H1 (cell line): ENCODE measurements around the gene TCF7L1. TPM values are rescaled to one million over a fixed set of nuclear protein-coding genes. Genes with fewer than 3 reads are reported as not detected.

Experiments
- CTCF ChIA-PET: fragments of 300-600 bp; sonication (Branson Sonifier 250); formaldehyde crosslinking; loops from one replicate; lab custom pipeline; 2021; ENCODE audit not compliant: partially characterized antibody; lab: Charles Lee
- POLR2A ChIA-PET: fragments of 300-600 bp; sonication (Branson Sonifier 250); formaldehyde crosslinking; loops from one replicate; lab custom pipeline; 2021; ENCODE audit warnings: inconsistent platforms; ENCODE audit not compliant: partially characterized antibody; lab: Charles Lee
- DNase-seq, 2 experiments: peaks; one replicate each; pipeline versions ENCODE4 v3.0.0 to v3.0.0-alpha.2; 2010 to 2022; ENCODE audit warnings: low spot score in 2 of 2, low read depth in 1 of 2, mixed read lengths in 1 of 2
- FAIRE-seq: peaks from 2 replicates; lab custom pipeline; 2011; peaks lifted over from hg19 to GRCh38; lab: Jason Lieb, UNC
- H2AFZ ChIP-seq: 2 replicates; pipeline ENCODE4 v1.8.1; 2012; ENCODE audit warnings: low read length, inconsistent platforms
- H2AK5ac ChIP-seq: 2 replicates; pipeline ENCODE4 v1.6.1; 2013; ENCODE audit warnings: low read depth, low read length
- H2BK120ac ChIP-seq: replicated peaks from 2 replicates; pipeline ENCODE3; 2013; ENCODE audit warnings: low read depth, low read length, inconsistent platforms
- H2BK12ac ChIP-seq: 2 replicates; pipeline ENCODE4 v1.6.1; 2013; ENCODE audit warnings: low read depth, low read length
- H2BK15ac ChIP-seq: 2 replicates; pipeline ENCODE4 v1.6.1; 2013; ENCODE audit warnings: low read length
- H2BK20ac ChIP-seq: 2 replicates; pipeline ENCODE4 v1.6.1; 2013; ENCODE audit warnings: low read length
- H2BK5ac ChIP-seq: 2 replicates; pipeline ENCODE4 v1.6.1; 2013; ENCODE audit warnings: low read depth, low read length
- H3K14ac ChIP-seq: 2 replicates; pipeline ENCODE4 v1.6.1; 2013; ENCODE audit warnings: inconsistent platforms; ENCODE audit not compliant: insufficient read length
- H3K18ac ChIP-seq: 2 replicates; pipeline ENCODE4 v1.6.1; 2013; ENCODE audit warnings: low read length; ENCODE audit errors: extremely low read depth
- H3K23ac ChIP-seq: 2 replicates; pipeline ENCODE4 v1.6.1; 2013; ENCODE audit warnings: inconsistent platforms; ENCODE audit not compliant: insufficient read length
- H3K23me2 ChIP-seq: 2 replicates; pipeline ENCODE4 v1.6.1; 2013; ENCODE audit warnings: low read depth, low read length
- H3K27ac ChIP-seq: 2 replicates; pipeline ENCODE4 v1.6.1; 2011; ENCODE audit warnings: low read depth, low read length, inconsistent platforms
- H3K27me3 ChIP-seq, 4 experiments: replicated peaks in 1 of 4; 1 replicate in 1 of 4; 2 replicates in 3 of 4; pipeline versions ENCODE4 v1.6.1 to v1.8.1; 2011 to 2013; ENCODE audit warnings: low read length in 3 of 4, mild to moderate bottlenecking in 3 of 4, inconsistent platforms in 2 of 4, mixed read lengths in 2 of 4, moderate library complexity in 1 of 4; ENCODE audit not compliant: control insufficient read depth in 3 of 4, insufficient read depth in 3 of 4; ENCODE audit errors: extremely low read depth in 1 of 4
- H3K36me3 ChIP-seq, 4 experiments: 2 replicates each; pipeline versions ENCODE4 v1.6.1 to v1.8.1; 2011 to 2013; ENCODE audit warnings: mild to moderate bottlenecking in 4 of 4, low read length in 3 of 4, moderate library complexity in 2 of 4, control low read depth in 1 of 4, inconsistent platforms in 1 of 4; ENCODE audit not compliant: insufficient read depth in 4 of 4, control insufficient read depth in 2 of 4
- H3K4ac ChIP-seq: replicated peaks from 2 replicates; pipeline ENCODE3; 2013; ENCODE audit warnings: low read length, low read depth, mixed read lengths, inconsistent platforms; ENCODE audit not compliant: insufficient read length
- H3K4me1 ChIP-seq, 4 experiments: replicated peaks in 1 of 4; 1 replicate in 1 of 4; 2 replicates in 3 of 4; pipeline versions ENCODE4 v1.6.1 to v1.8.1; 2011 to 2013; ENCODE audit warnings: low read length in 3 of 4, inconsistent platforms in 2 of 4, mixed read lengths in 1 of 4; ENCODE audit not compliant: insufficient read depth in 4 of 4, control insufficient read depth in 3 of 4
- H3K4me2 ChIP-seq, 2 experiments: 2 replicates each; pipeline versions ENCODE4 v1.6.1 to v1.8.1; 2011 to 2013; ENCODE audit warnings: low read depth in 2 of 2, low read length in 2 of 2, control low read depth in 1 of 2, inconsistent platforms in 1 of 2, mild to moderate bottlenecking in 1 of 2; ENCODE audit not compliant: insufficient read depth in 1 of 2
- H3K4me3 ChIP-seq, 4 experiments: fragments of 200-600, 300-600 bp in 1 of 4; sonication (generic), shearing (Covaris generic), sonication (Bioruptor Twin) in 1 of 4; 2 replicates each; pipeline versions ENCODE4 v1.5.1 to v1.8.1; 2011 to 2016; ENCODE audit warnings: low read length in 4 of 4, low read depth in 3 of 4, control low read depth in 2 of 4, inconsistent platforms in 2 of 4, mild to moderate bottlenecking in 2 of 4, mixed read lengths in 1 of 4, moderate library complexity in 1 of 4; ENCODE audit not compliant: insufficient read depth in 2 of 4; ENCODE audit errors: extremely low read depth in 1 of 4
- H3K56ac ChIP-seq: replicated peaks from 2 replicates; pipeline ENCODE3; 2013; ENCODE audit warnings: low read depth, mild to moderate bottlenecking, mixed read lengths, low read length, inconsistent platforms; ENCODE audit not compliant: insufficient read length
- H3K79me1 ChIP-seq: 2 replicates; pipeline ENCODE4 v1.6.1; 2013; ENCODE audit warnings: low read depth, low read length, control low read depth
- H3K79me2 ChIP-seq, 2 experiments: 2 replicates each; pipeline versions ENCODE4 v1.6.1 to v1.8.1; 2012 to 2013; ENCODE audit warnings: low read length in 2 of 2, mild to moderate bottlenecking in 2 of 2, inconsistent platforms in 1 of 2; ENCODE audit not compliant: insufficient read depth in 2 of 2, control insufficient read depth in 1 of 2
- H3K9ac ChIP-seq, 4 experiments: replicated peaks in 1 of 4; 1 replicate in 1 of 4; 2 replicates in 3 of 4; pipeline versions ENCODE4 v1.6.1 to v1.8.1; 2011 to 2013; ENCODE audit warnings: low read depth in 3 of 4, low read length in 3 of 4, control low read depth in 2 of 4, mild to moderate bottlenecking in 2 of 4, moderate library complexity in 2 of 4, inconsistent platforms in 1 of 4; ENCODE audit errors: extremely low read depth in 1 of 4
- H3K9me3 ChIP-seq, 2 experiments: 2 replicates each; pipeline versions ENCODE4 v1.6.1 to v1.8.1; 2012 to 2013; ENCODE audit warnings: mild to moderate bottlenecking in 2 of 2, moderate library complexity in 2 of 2, control low read depth in 1 of 2, inconsistent platforms in 1 of 2, low read depth in 1 of 2, low read length in 1 of 2, mixed read lengths in 1 of 2; ENCODE audit not compliant: insufficient read depth in 2 of 2
- H4K20me1 ChIP-seq, 2 experiments: replicated peaks in 1 of 2; 2 replicates each; pipeline versions ENCODE3 to v1.8.1; 2011 to 2013; ENCODE audit warnings: inconsistent platforms in 2 of 2, low read length in 2 of 2, mild to moderate bottlenecking in 1 of 2; ENCODE audit not compliant: insufficient read depth in 2 of 2, control insufficient read depth in 1 of 2
- H4K5ac ChIP-seq: 2 replicates; pipeline ENCODE4 v1.6.1; 2013; ENCODE audit warnings: low read length, low read depth, mixed read lengths, inconsistent platforms; ENCODE audit not compliant: insufficient read length
- H4K8ac ChIP-seq: 2 replicates; pipeline ENCODE4 v1.8.0; 2013; ENCODE audit warnings: mild to moderate bottlenecking, moderate library complexity, low read length, inconsistent platforms; ENCODE audit not compliant: insufficient read depth; ENCODE audit errors: extremely low read depth
- H4K91ac ChIP-seq: replicated peaks from 2 replicates; pipeline ENCODE3; 2013; ENCODE audit warnings: low read length, mixed read lengths, inconsistent platforms; ENCODE audit not compliant: insufficient read length
- ATF2 ChIP-seq: IDR thresholded peaks from 2 replicates; pipeline ENCODE4 v1.6.1; 2012; ENCODE audit warnings: low read length, inconsistent platforms
- POLR2AphosphoS5 ChIP-seq: IDR thresholded peaks from 2 replicates; pipeline ENCODE4 v1.6.1; 2011; ENCODE audit warnings: low read depth, low read length
- POU5F1 ChIP-seq: IDR thresholded peaks from 2 replicates; pipeline ENCODE4 v1.6.1; 2011; ENCODE audit warnings: low read depth, mild to moderate bottlenecking, low read length, moderate library complexity
- RXRA ChIP-seq: IDR thresholded peaks from 2 replicates; pipeline ENCODE4 v1.6.1; 2011; ENCODE audit warnings: low read depth, mild to moderate bottlenecking, low read length, moderate library complexity; ENCODE audit not compliant: insufficient read depth
- SAP30 ChIP-seq: fragments of 300-600 bp; sonication (generic); IDR thresholded peaks from 2 replicates; pipeline ENCODE4 v1.7.1; 2012; ENCODE audit warnings: low read length, moderate library complexity, mild to moderate bottlenecking, inconsistent platforms; ENCODE audit not compliant: insufficient read depth, insufficient replicate concordance
- SIN3A ChIP-seq, 2 experiments: IDR thresholded peaks in 1 of 2; conservative IDR thresholded peaks in 1 of 2; 2 replicates each; pipeline ENCODE4 v1.6.1; 2011 to 2012; ENCODE audit warnings: low read length in 2 of 2, improper control_type of control experiment in 1 of 2, low read depth in 1 of 2, mild to moderate bottlenecking in 1 of 2
- SIRT6 ChIP-seq: IDR thresholded peaks from one replicate; pipeline ENCODE4 v1.7.1; 2012; ENCODE audit warnings: low read length, inconsistent platforms
- SP1 ChIP-seq: IDR thresholded peaks from 2 replicates; pipeline ENCODE4 v1.6.1; 2011; ENCODE audit warnings: low read depth, low read length
- TCF12 ChIP-seq: IDR thresholded peaks from 2 replicates; pipeline ENCODE4 v1.6.1; 2011; ENCODE audit warnings: low read depth, mild to moderate bottlenecking, low read length
- YY1 ChIP-seq: IDR thresholded peaks from 2 replicates; pipeline ENCODE4 v1.6.1; 2011; ENCODE audit warnings: low read depth, mild to moderate bottlenecking, low read length
- WGBS, 2 experiments: shearing (Covaris generic) in 1 of 2; methylation state at CpG; one replicate each; pipeline versions ENCODE4 v1.1.6 to v1.1.7; 2013 to 2015; ENCODE audit warnings: low lambda C conversion rate in 2 of 2, mixed read lengths in 2 of 2, inconsistent platforms in 1 of 2, low coverage in 1 of 2, missing lambda C conversion rate in 1 of 2; ENCODE audit not compliant: insufficient replicate concordance in 2 of 2, insufficient coverage in 1 of 2, insufficient read length in 1 of 2; ENCODE audit errors: extremely low coverage in 1 of 2, missing lambda C conversion rate in 1 of 2; 5-methylcytosine and 5-hydroxymethylcytosine counted together
- polyA plus RNA-seq, 7 experiments: library from polyadenylated mRNA; depleted of rRNA in 3 of 7; stranded (reverse) in 5 of 7; unstranded in 2 of 7; fragments of >200 nt in 5 of 7; fragments of 200-250 nt in 2 of 7; gene quantifications; 1 replicate in 5 of 7; 2 replicates in 1 of 7; 4 replicates in 1 of 7; pipeline versions ENCODE4 v1.2.1 to v1.2.3, GENCODE V29; 2011 to 2013; ENCODE audit warnings: missing spikeins in 2 of 7, mixed read lengths in 2 of 7
- total RNA-seq: library from RNA; stranded (reverse); fragmentation: NEBNext Ultra II Directional; extraction: Animal tissue kit (Norgen Biotek cat#: 25700); gene quantifications from 2 replicates; pipeline ENCODE4 v1.2.1, GENCODE V29; 2021

The TCF7L1 gene
- total and polyA plus RNA-seq, 2 of the 8 experiments (the other 6 are each of a cell fraction or from before 2014, with no cell fraction given) = 27.5 to 108 TPM

DNA sequence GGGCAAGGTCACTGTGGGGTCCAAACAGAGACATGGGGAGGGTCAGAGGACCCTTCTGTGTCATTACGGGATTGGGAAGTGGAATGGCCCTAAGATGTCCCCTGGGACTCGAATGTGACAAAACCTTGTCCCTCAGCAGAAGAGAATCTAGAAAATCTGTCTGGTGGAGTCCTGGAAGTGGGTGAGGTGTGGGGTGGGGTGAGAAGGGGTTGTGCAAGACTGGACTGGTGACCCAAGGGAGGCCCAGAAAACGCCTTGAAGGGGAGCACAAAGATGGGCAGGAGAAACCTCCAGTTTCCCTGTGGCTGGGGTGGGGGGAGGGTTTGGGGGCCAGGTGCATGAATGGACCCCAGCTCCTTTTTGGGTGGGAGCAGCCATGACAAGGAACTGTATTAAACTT lies 79.6 kb downstream of the TCF7L1 start:
- ChIA-PET CTCF (interaction anchor here (1.1 to 6.3 kb wide), 6 partner anchors 13 to 72 kb away, joined by 3 to 44 read pairs (median 12); no protein-coding TSS in a partner anchor), POLR2A (interaction anchor here (0.6 to 1.6 kb wide), 3 partner anchors 35 to 78 kb away, joined by 3 read pairs; no protein-coding TSS in a partner anchor)
- Histone ChIP-seq H3K4me2 (no peak overlapping the region), H3K14ac (no peak overlapping the region), H3K56ac (no peak overlapping the region), H3K9me3 (no peaks in the 10 kb centered on the region), H2BK20ac (no peak overlapping the region), H3K79me1 (peaks cover 40% of the 10 kb centered on the region), H4K20me1 (peaks cover 43 to 51% of the 10 kb centered on the region in 2 experiments), H3K4me1 (peaks cover 22 to 45% (median 30%) of the 10 kb centered on the region in 4 experiments), H2BK15ac (no peak overlapping the region), H2BK5ac (no peak overlapping the region), H3K4me3 (no peak overlapping the region), H3K36me3 (no peaks in the 10 kb centered on the region), H2BK120ac (no peak overlapping the region), H4K5ac (no peak overlapping the region), H3K18ac (no peak overlapping the region), H3K27me3 (no peaks in the 10 kb centered on the region), H2BK12ac (no peak overlapping the region), H3K23me2 (no peaks in the 10 kb centered on the region), H3K27ac (no peak overlapping the region), H4K8ac (no peak overlapping the region), H2AFZ (no peak overlapping the region), H3K9ac (no peak overlapping the region), H3K23ac (no peak overlapping the region), H3K4ac (no peak overlapping the region), H2AK5ac (no peak overlapping the region), H3K79me2 (peaks cover 6 to 93% of the 10 kb centered on the region in 2 experiments; a peak in 3 of 4 replicates), H4K91ac (no peak overlapping the region)
- DNase-seq (no peak), FAIRE-seq (no peak)
- TF ChIP-seq SIRT6 (no peak), ATF2 (no peak), SP1 (no peak), SIN3A (conservative IDR thresholded peaks at IDR 0.05 in 1 of 2, IDR thresholded peaks at IDR 0.05 in 1 of 2; ENCODE audit: low read depth in 1 of 2, low read length in 2 of 2) (no peak), TCF12 (no peak), POU5F1 (no peak), RXRA (no peak), YY1 (no peak), SAP30 (no peak), POLR2AphosphoS5 (no peak)
- WGBS, 2 experiments = 69% methylated on average over 3 of the region's 3 CpGs; no CpG with 5 or more reads in 1 of the 2 experiments
